DOHH2 (cell line): Measurements from ENCODE around the gene CR2.

Source experiments
- CTCF ChIP-seq: fragments of 200-600 bp; sonication (generic); IDR thresholded peaks from one replicate; pipeline ENCODE4 v1.5.1; 2014; ENCODE audit warnings: antibody characterized with exemption, mild to moderate bottlenecking, low read depth, low read length; ENCODE audit not compliant: poor library complexity, severe bottlenecking
- EZH2phosphoT487 ChIP-seq: fragments of 200-600 bp; sonication (generic); IDR thresholded peaks from 2 replicates; pipeline ENCODE4 v1.6.1; 2017; ENCODE audit warnings: borderline replicate concordance, mild to moderate bottlenecking, antibody characterized with exemption, low read length, moderate library complexity, mixed read lengths

GRCh38 chr1:207461649-207462048, 7.5 kb downstream of the CR2 start:
- TF ChIP-seq CTCF = no peak
- TF ChIP-seq EZH2phosphoT487 = no peak
